AG08395 (cell line): ENCODE results near the gene NOD2.

Experiments
- DNase-seq: peaks from one replicate; pipeline ENCODE4 v3.0.0; 2012; ENCODE audit warnings: mixed read lengths, low spot score

NOD2 gene

GRCh38 chr16:50670476-50670875, 22.9 kb upstream of the NOD2 start:
- no peak for DNase-seq

- no peak for DNase-seq
These were observed 21.7 kb upstream of the NOD2 start for GRCh38 chr16:50671644-50672260.

GRCh38 chr16:50673496-50674275, 19.7 kb upstream of the NOD2 start:
- DNase-seq: no peak

- no peak for DNase-seq
These were observed 18.6 kb upstream of the NOD2 start for GRCh38 chr16:50674831-50675230.

GRCh38 chr16:50675686-50676610, 17.5 kb upstream of the NOD2 start:
- DNase-seq: no peak

- DNase-seq: no peak
These were observed 16.7 kb upstream of the NOD2 start for GRCh38 chr16:50676684-50677225.

- no peak for DNase-seq
These were observed 16.1 kb upstream of the NOD2 start for GRCh38 chr16:50677351-50677750.

GRCh38 chr16:50678531-50678930, 14.9 kb upstream of the NOD2 start:
- no peak for DNase-seq

- no peak for DNase-seq
These were observed 14.1 kb upstream of the NOD2 start for GRCh38 chr16:50679266-50679665.

GRCh38 chr16:50679676-50680555, 13.5 kb upstream of the NOD2 start:
- no peak for DNase-seq

GRCh38 chr16:50680556-50680893, 12.9 kb upstream of the NOD2 start:
- DNase-seq: no peak

- no peak for DNase-seq
These were observed 12.2 kb upstream of the NOD2 start, which contains the start of gene SNX20 for GRCh38 chr16:50681021-50681885. TSS of gene SNX20 (minus strand) at chr16:50681312. CDS start at chr16:50677526, 3,786 bp downstream.

GRCh38 chr16:50683689-50684374, 9.6 kb upstream of the NOD2 start:
- DNase-seq: no peak

GRCh38 chr16:50684823-50685461, 8.5 kb upstream of the NOD2 start:
- DNase-seq: no peak

- DNase-seq: no peak
These were observed 7.8 kb upstream of the NOD2 start for GRCh38 chr16:50685462-50686063.

GRCh38 chr16:50688083-50688482, 5.3 kb upstream of the NOD2 start:
- DNase-seq: no peak

- DNase-seq: no peak
These were observed 4.5 kb upstream of the NOD2 start for GRCh38 chr16:50688867-50689266.

- no peak for DNase-seq
These were observed 3.2 kb upstream of the NOD2 start for GRCh38 chr16:50690177-50690576.

- no peak for DNase-seq
These were observed 785 bp upstream of the NOD2 start for GRCh38 chr16:50692644-50692998.
